SH-SY5Y (cell line): Measurements from ENCODE around the gene TRIM2.

Source experiments
- GATA2 ChIP-seq: IDR thresholded peaks from 2 replicates; pipeline ENCODE4 v1.6.1; 2011; ENCODE audit warnings: mild to moderate bottlenecking, low read depth, low read length
- GATA3 ChIP-seq: IDR thresholded peaks from 2 replicates; pipeline ENCODE4 v1.6.1; 2011; ENCODE audit warnings: low read depth, mild to moderate bottlenecking, low read length, moderate library complexity

TRIM2 gene

GRCh38 chr4:153364061-153364460, 159.8 kb downstream of the TRIM2 start:
- TF ChIP-seq GATA2 (no peak), GATA3 (no peak)

DNA sequence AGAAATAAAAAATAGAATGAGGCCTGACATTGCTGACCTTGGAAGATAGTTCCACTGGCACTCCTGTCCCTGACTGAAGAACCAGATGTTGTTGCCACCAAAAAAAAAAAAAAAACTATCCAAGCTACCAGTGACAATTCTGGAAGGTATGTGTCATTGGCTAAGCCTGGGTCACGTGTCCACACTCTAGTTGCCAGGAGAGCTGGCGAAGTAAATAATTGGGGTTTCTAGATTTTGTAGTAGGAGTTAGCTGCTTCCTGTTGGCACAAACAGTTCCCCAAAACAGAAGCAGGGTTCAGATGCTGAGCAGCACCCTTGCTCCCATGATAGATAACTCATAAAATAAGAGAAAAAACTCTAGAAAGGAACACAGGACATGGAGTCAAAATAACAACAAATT, 160.8 kb downstream of the TRIM2 start:
- TF ChIP-seq GATA2 (no peak), GATA3 (no peak)

- TF ChIP-seq GATA2 (no peak), GATA3 (no peak)
These were observed 162.2 kb downstream of the TRIM2 start for GRCh38 chr4:153366486-153366885.

DNA sequence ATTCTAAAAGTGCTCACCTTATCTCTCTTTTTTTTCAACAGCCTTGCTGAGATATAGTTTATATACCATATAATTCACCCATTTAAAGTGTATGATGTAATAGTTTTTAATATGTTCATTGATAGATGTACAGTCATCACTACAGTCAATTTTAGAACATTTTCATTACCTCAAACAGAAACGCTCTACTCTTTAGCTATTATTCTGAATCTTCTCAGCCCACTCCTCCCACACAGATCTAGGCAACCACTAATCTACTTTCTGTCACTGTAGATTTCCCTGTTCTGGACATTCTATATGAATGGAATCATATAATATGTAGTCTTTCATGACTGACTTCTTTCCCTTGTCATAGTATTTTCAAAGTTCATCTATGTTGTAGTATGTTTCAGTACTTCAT, 162.8 kb downstream of the TRIM2 start:
- TF ChIP-seq GATA3: no peak
- TF ChIP-seq GATA2: no peak

- TF ChIP-seq GATA2 (no peak), GATA3 (no peak)
These were observed 164.8 kb downstream of the TRIM2 start for GRCh38 chr4:153369021-153369420.

DNA sequence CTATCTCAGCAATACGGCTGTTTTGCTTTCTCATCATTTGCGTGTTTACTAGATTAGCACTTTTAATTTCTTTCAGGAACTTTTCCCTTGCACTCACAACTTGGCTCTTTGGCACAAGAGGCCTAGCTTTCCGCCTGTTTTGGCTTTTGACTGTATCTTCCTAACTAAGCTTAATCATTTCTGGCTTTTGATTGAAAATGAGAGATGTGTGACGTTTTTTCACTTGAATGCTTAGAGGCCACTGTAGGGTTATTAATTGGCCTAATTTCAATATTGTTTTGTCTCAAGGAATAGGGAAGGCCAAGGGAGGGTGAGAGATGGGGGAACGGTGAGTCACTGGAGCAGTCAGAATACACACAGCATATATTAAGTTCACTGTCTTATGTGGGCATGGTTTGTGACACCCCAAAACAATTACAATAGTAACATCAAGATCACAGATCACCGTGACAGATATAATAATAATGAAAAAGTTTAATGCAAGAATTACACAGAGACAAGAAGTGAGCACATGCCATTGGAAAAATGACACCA, 167.5 kb downstream of the TRIM2 start:
- TF ChIP-seq GATA2 (no peak), GATA3 (no peak)

DNA sequence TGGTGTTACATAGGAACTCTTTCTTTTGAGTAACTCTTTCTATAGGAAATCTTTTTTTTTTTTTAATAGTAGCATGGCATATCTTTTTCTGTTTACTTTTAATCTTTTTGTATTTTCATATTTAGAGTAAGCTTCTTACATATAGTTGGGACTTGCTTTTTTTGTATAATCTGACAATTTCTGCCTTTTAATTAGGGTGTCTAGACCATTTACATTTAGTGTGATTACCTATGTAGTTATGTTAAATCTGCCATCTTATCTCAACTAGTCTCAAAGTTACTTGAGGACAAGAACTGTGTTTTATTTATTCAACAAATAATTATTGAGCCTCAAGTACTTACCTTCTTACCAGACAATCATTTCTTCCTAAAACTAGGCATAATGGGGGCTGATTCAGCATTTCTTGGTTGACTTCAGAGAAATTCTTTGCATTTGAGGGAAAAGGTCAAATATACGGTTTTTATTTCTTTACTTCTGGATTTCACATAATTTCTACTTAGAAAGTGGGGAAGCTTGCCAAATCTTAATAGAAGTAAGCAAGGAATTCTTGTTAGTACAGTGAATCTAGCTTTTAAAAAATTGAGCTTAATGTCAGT, 168.8 kb downstream of the TRIM2 start:
- TF ChIP-seq GATA3: no peak
- TF ChIP-seq GATA2: no peak

DNA sequence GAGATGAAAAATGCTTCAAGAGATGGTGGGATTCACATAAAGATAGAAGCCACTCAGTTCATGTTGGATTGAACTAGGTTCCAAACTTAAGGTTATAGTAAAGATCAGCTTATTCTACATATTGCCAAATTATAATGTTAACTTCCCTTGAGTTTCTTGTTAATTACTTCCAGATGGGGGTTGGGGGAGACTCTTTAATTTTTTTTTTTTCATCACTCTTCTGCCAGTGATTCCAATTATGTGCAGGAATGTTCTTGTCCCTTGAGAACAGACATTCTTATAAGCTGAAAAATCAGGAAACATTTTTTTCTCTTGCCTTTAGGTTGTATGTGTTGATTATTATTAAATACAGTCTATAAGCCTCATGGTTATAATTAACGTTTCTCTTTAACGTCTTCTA, 170.2 kb downstream of the TRIM2 start:
- TF ChIP-seq GATA3 (no peak), GATA2 (no peak)

- TF ChIP-seq GATA2 (no peak), GATA3 (no peak)
These were observed 171.1 kb downstream of the TRIM2 start for GRCh38 chr4:153375303-153375702.

- TF ChIP-seq GATA2 (no peak), GATA3 (no peak)
These were observed 178.9 kb downstream of the TRIM2 start for GRCh38 chr4:153383131-153383530.

GRCh38 chr4:153384160-153384559, 179.9 kb downstream of the TRIM2 start:
- TF ChIP-seq GATA3 (no peak), GATA2 (no peak)

DNA sequence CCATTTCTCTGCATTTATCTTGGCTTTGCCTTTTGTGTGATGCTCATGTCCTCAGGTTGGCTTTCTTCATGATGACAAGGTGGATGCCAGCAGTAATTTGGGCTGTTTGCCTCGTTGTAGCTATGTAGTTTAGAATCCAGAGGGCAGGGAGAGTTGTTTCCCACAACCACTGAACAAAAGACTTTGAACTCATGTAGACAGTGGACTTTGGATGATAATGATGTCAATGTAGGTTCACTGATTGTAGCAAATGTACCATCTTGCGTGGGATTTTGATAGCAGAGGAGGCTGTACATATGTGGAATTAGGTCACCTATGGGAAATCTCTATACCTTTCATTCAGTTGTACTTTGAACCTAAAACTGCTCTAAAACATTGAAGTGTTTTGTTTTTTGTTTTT, 181.5 kb downstream of the TRIM2 start:
- TF ChIP-seq GATA2 (no peak), GATA3 (no peak)

GRCh38 chr4:153387981-153388380, 183.7 kb downstream of the TRIM2 start:
- TF ChIP-seq GATA3 (no peak), GATA2 (no peak)
